Kidney epithelial cell (primary cell): ENCODE data around the gene TCF7L1. TPM values are rescaled to one million over a fixed set of nuclear protein-coding genes. Genes with fewer than 3 reads are reported as not detected.
"Not testable (repeated sequence)": the region's sequence is repeated elsewhere in the genome, so short reads cannot be mapped to it uniquely, and the experiment has no call there.

Experiments
- DNase-seq: peaks from one replicate; pipeline ENCODE4 v3.0.0-alpha.2; 2010; ENCODE audit warnings: low read depth
- H3K27me3 ChIP-seq: 2 replicates; pipeline ENCODE4 v1.6.0; 2011; ENCODE audit warnings: low read length; ENCODE audit not compliant: control insufficient read depth, insufficient read depth
- H3K36me3 ChIP-seq: 2 replicates; pipeline ENCODE4 v1.5.1; 2011; ENCODE audit warnings: low read length; ENCODE audit not compliant: control insufficient read depth, insufficient read depth
- H3K4me3 ChIP-seq: 2 replicates; pipeline ENCODE4 v1.5.1; 2011; ENCODE audit warnings: low read depth, mild to moderate bottlenecking, control low read depth, low read length
- CTCF ChIP-seq: IDR thresholded peaks from 2 replicates; pipeline ENCODE4 v1.5.1; 2011; ENCODE audit warnings: mild to moderate bottlenecking, moderate library complexity, low read length, control low read depth, inconsistent platforms; ENCODE audit not compliant: insufficient read depth, poor library complexity, severe bottlenecking
- total RNA-seq: library from RNA; depleted of rRNA; stranded (reverse); fragments of >200 nt; gene quantifications from 2 replicates; pipeline ENCODE4 v1.2.3, GENCODE V29; 2015

Gene TCF7L1
- total RNA-seq, 1 donor from 2014 or later, result 4.3 TPM

DNA sequence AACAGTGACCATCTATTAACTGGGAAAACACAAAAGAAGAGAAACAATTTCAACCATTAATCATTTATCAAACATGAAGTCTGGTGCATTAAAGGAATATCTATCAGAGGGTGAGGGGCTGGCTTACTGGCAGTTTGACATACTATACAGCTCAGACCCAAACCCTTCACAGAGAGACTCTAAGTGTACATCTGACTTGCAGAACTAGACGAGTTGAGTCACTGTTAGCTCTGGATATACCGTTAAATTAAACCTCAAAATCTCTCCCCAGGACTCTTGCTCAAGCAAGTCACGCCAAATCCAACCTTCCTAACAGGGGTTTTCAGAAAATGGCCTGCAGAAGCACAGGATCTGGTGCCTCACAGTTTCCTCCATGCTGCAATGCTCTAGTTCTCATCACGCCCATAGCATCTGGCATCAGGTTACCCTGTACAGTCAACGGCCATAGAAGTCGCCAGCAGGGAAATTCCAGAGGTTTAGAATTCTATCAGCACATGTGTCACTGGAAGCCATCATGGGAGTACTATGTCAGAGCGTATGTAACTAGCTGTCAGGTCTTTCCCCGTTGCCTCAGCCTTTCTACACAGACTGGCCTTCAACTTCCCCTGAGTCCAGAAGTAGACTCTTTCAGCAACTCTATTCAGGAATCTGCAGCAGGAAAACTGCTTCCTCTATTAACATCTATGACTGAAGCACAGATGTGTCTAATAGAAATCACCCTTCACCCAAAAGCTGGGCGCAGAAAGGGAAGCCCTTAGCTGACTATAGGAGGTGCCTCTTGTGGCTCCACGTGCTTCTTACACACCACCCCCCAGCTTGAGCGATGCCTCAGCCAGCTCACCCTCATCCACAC is 185.3 kb downstream of the TCF7L1 start:
- no peak overlapping the region for H3K4me3 ChIP-seq
- no peaks in the 10 kb centered on the region for H3K36me3 ChIP-seq
- no peak for TF ChIP-seq CTCF
- no peaks in the 10 kb centered on the region for H3K27me3 ChIP-seq
- no peak for DNase-seq

GRCh38 chr2:85319796-85320195 is 186.6 kb downstream of the TCF7L1 start:
- Histone ChIP-seq H3K27me3 (no peaks in the 10 kb centered on the region), H3K36me3 (peaks cover 2% of the 10 kb centered on the region), H3K4me3 (no peak overlapping the region)
- DNase-seq, result no peak
- no peak for TF ChIP-seq CTCF

GRCh38 chr2:85323351-85323987 is 190.3 kb downstream of the TCF7L1 start:
- no peak overlapping the region for H3K4me3 ChIP-seq

GRCh38 chr2:85323988-85324367 is 190.8 kb downstream of the TCF7L1 start:
- H3K4me3 ChIP-seq, H3K27me3 ChIP-seq, H3K36me3 ChIP-seq, DNase-seq: not testable (repeated sequence)

More at GRCh38 chr2:85323351-85323987, 190.3 kb downstream of the TCF7L1 start:
- no peaks in the 10 kb centered on the region for H3K27me3 ChIP-seq
- no peak for TF ChIP-seq CTCF
- no peak for DNase-seq
- peaks cover 3% of the 10 kb centered on the region for H3K36me3 ChIP-seq

- Histone ChIP-seq H3K36me3 (peaks cover 3% of the 10 kb centered on the region), H3K27me3 (no peaks in the 10 kb centered on the region), H3K4me3 (peak overlapping the region; percentile 78)
- no peak for TF ChIP-seq CTCF
- peak; percentile 56 for DNase-seq
These were observed 191.7 kb downstream of the TCF7L1 start for GRCh38 chr2:85324639-85325465.

DNA sequence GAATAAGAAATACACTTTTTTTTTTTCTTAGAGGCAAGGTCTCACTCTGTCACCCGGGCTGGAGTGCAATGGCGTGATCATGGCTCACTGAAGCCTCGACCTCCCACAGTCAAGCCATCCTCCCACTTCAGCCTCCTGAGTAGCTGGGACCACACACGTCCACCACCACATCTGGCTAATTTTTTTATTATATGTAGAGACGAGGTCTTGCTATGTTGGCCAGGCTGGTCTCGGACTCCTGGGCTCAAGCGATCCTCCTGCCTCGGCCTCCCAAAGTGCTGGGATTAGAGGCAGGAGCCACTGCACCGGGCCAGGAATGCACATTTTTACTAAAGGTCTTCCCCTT is 192.2 kb downstream of the TCF7L1 start:
- Histone ChIP-seq H3K27me3 (no peaks in the 10 kb centered on the region), H3K36me3 (peaks cover 3% of the 10 kb centered on the region), H3K4me3 (peak overlapping the region; percentile 78)
- DNase-seq, result no peak
- TF ChIP-seq CTCF, result no peak
